ENCODE results near the gene SEPTIN3.

Gene SEPTIN3

DNA sequence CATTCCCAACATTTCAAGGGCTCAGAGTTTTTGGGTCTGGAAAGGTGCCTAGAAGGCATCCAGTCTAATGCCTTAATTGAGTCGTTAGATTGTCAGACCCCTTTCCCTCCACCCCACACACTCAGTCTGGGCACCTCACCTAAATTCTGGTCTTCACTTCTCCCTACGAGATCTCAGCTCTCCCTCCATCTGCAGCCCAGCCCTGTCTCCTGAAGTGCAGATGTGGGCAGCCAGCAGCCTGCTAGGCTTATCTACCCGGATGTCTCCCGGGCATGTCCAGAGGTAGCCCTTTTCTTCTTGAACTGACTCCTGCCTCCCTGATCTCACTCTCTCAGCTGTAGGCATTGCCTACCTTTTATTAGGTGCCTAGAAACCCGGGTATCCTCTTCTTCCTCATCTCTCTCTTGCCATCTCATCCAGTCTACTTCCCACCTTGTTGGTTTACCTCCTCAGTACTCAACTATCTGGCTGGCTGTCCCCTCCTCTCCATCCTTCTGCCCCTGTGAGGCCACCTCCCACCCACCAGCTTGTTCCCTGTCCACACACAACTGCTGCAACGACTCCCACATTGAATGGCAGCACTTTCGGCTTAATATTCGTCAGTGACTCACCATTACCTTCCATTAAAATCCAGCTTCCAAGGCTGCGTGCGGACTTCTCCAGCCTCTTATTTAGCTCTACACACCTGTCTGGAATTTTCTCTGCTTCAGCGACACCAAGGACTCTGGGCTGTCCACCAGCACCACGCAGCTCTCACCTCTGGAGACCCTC lies 6.2 kb downstream of the SEPTIN3 start:
- Histone ChIP-seq H3K9me3 (ENCODE audit: low read length) (no peaks in the 10 kb centered on the region), H3K4me3 (ENCODE audit: low read length) (peak overlapping the region; percentile 78), H2AFZ (ENCODE audit: low read depth, low read length) (peak overlapping the region; percentile 95), H3K27me3 (ENCODE audit: insufficient read depth, low read length) (no peaks in the 10 kb centered on the region), H3K4me1 (ENCODE audit: insufficient read depth, low read length) (peaks cover 15% of the 10 kb centered on the region), H3K36me3 (ENCODE audit: insufficient read depth, low read length) (peaks cover 2% of the 10 kb centered on the region)

DNA sequence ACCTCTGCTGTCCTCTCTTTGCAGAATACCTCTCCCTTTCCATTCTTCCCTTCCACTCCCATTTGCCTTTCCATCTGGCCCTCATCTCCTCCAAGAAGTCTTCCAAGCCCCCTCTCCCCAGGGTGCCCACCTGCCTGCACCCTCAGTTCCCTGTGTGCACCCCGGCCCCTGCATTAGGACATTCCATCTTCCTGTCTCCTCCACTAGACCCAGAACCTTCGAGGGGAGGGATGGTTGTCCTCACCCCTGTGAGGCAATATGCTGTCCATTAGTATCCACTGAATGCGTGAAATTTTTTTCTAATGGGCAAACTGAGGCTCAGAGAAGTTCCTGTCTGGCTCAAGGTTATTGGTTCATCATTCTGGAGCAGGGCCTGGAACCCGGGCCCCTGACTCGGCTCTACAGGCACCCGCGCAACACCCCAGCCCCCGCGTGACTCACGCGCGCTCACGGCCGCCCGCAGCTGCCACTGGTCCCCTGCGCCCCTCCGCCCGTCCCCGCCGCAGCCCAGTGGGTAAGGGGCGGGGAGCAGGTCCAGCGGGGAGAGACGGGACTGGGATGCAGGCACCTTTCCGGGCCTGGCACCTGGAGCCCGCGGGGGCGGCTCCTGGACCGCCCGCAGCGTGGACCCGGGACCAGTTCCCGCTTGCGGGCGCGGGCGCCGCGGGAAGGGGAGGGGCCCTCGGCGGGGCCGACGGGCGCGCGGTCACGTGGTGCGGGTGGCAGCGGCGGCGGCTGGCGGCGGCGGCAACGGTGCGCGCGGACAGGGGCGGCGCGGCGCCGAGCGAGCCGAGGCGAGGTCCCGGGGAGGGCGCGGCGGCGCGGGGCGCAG lies 7.0 kb downstream of the SEPTIN3 start:
- no peaks in the 10 kb centered on the region for H3K27me3 ChIP-seq (ENCODE audit: insufficient read depth, low read length)
- peaks cover 9% of the 10 kb centered on the region for H3K36me3 ChIP-seq (ENCODE audit: insufficient read depth, low read length)
- peak overlapping the region; percentile 78 for H3K4me3 ChIP-seq (ENCODE audit: low read length)
- H3K4me1 ChIP-seq (ENCODE audit: insufficient read depth, low read length) = peaks cover 15% of the 10 kb centered on the region
- H3K9me3 ChIP-seq (ENCODE audit: low read length) = no peaks in the 10 kb centered on the region
- H2AFZ ChIP-seq (ENCODE audit: low read depth, low read length) = peak overlapping the region; percentile 95

DNA sequence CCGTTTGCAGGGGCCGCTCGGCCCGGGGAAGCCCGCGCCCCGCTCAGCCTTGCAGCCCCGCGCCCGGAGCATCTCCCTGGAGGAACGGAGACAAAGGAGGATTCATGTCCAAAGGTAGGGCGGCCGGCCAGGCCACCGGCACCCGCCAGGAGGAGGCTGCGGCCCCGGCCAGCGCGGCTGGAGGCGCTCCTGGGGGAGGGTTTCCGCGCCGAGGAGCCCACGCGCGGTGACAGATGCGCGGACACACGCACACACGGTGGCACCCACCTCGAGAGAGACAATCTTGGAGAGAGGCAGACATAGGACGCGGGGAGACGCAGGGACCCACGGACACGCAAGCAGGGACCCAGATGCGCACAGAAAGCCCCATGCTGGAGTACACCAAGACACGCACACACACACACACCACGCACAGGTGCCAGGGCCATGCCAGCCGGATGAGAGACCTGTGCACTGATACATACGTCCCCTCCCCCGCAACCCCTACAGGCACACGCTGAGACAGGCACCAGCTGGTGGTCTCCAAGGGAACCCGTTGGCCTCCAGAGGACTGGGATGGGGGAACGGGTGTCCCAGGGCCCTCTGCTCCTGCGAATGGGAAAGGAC lies 7.8 kb downstream of the SEPTIN3 start:
- H3K9me3 ChIP-seq (ENCODE audit: low read length) = no peaks in the 10 kb centered on the region
- no peaks in the 10 kb centered on the region for H3K27me3 ChIP-seq (ENCODE audit: insufficient read depth, low read length)
- H3K36me3 ChIP-seq (ENCODE audit: insufficient read depth, low read length) = peaks cover 15% of the 10 kb centered on the region
- H2AFZ ChIP-seq (ENCODE audit: low read depth, low read length) = no peak overlapping the region
- H3K4me1 ChIP-seq (ENCODE audit: insufficient read depth, low read length) = peaks cover 15% of the 10 kb centered on the region
- H3K4me3 ChIP-seq (ENCODE audit: low read length) = peak overlapping the region; percentile 78

DNA sequence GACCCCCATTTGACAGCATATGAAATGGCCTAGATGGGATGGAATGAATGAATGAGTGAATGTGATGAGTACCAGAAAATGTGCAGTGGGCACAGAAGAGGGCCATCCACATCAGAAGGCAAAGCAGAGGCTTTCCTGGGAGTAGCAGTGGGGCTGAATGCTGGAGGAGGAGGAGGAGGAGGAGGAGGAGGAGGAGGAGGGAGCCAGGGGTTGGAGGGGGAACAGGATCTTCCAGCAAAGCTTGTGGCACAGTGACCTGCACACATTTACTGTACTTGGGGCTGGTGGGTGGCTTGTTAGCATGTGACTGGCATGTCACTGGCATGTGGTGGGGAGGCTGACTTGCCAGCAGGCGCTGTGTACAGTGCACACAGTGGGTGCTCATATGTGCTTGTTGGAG lies 9.5 kb downstream of the SEPTIN3 start:
- Histone ChIP-seq H3K36me3 (ENCODE audit: insufficient read depth, low read length) (peaks cover 24% of the 10 kb centered on the region), H3K9me3 (ENCODE audit: low read length) (no peaks in the 10 kb centered on the region), H3K4me3 (ENCODE audit: low read length) (no peak overlapping the region), H3K27me3 (ENCODE audit: insufficient read depth, low read length) (no peaks in the 10 kb centered on the region), H3K4me1 (ENCODE audit: insufficient read depth, low read length) (peaks cover 15% of the 10 kb centered on the region), H2AFZ (ENCODE audit: low read depth, low read length) (no peak overlapping the region)

DNA sequence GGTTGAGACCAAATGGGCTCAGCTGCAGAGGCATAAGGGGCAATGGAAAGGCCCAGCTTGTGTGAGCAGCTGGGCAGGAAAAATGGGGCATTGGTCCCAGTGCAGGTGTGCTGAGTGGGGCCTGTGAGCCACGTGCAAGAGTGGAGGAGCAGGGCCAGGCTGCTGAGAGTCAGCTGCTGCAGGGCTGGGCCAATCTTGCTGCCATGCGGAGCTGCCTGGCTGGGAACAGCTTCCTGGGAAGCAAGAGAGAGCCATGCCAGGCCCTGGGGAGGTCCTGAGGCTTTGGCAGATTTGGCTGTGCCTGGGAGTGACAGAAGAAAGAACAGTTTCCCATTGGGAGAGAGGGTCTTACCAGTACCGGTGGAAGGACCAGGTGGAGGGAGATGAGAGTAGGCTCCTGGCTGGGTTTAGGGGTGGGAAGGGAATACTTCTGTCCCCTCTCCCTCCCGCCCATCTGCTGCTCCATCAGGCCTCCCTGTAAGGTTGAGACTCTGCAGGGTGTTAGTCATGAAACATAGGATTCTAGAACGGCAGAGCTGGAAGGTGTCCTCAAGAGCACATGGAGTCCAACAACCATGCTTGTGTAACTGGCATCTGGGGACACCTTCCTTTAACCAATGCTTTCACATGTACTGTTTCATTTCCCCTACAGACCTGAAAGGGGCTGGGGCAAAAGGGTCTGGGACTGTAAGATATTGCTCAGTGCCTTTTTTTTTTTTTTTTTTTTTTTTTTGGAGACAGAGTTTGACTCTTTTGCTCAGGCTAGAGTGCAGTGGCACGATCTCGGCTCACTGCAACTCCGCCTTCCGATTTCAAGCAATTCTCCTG lies 10.4 kb downstream of the SEPTIN3 start:
- H3K27me3 ChIP-seq (ENCODE audit: insufficient read depth, low read length) = no peaks in the 10 kb centered on the region
- H2AFZ ChIP-seq (ENCODE audit: low read depth, low read length) = no peak overlapping the region
- H3K4me3 ChIP-seq (ENCODE audit: low read length) = no peak overlapping the region

DNA sequence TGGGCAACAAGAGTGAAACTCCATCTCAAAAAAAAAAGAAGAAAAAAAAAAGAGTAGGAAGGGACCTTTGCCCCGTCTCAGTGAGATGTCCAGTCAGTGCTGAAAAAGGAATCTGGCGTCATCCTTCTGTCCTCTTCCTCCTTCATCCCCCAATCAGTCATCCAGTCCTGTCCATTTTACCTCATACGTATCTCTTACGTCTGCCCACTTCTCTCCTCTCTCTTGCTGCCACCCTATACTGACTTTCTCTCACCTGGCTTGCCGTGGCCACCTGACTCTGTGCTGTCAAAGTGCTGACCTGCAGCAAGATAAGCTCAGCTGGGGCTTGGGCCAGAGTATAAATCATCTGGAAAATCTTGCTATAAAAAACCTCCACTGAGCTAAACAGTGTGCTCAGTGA lies 13.6 kb downstream of the SEPTIN3 start:
- peaks cover 49% of the 10 kb centered on the region for H3K36me3 ChIP-seq (ENCODE audit: insufficient read depth, low read length)
- no peak overlapping the region for H3K4me3 ChIP-seq (ENCODE audit: low read length)
- H2AFZ ChIP-seq (ENCODE audit: low read depth, low read length) = no peak overlapping the region
- H3K4me1 ChIP-seq (ENCODE audit: insufficient read depth, low read length) = peaks cover 3% of the 10 kb centered on the region
- no peaks in the 10 kb centered on the region for H3K9me3 ChIP-seq (ENCODE audit: low read length)
- no peaks in the 10 kb centered on the region for H3K27me3 ChIP-seq (ENCODE audit: insufficient read depth, low read length)

More for the DNA sequence above, 10.4 kb downstream of the SEPTIN3 start:
- peaks cover 15% of the 10 kb centered on the region for H3K4me1 ChIP-seq (ENCODE audit: insufficient read depth, low read length)
- peaks cover 30% of the 10 kb centered on the region for H3K36me3 ChIP-seq (ENCODE audit: insufficient read depth, low read length)
- no peaks in the 10 kb centered on the region for H3K9me3 ChIP-seq (ENCODE audit: low read length)

DNA sequence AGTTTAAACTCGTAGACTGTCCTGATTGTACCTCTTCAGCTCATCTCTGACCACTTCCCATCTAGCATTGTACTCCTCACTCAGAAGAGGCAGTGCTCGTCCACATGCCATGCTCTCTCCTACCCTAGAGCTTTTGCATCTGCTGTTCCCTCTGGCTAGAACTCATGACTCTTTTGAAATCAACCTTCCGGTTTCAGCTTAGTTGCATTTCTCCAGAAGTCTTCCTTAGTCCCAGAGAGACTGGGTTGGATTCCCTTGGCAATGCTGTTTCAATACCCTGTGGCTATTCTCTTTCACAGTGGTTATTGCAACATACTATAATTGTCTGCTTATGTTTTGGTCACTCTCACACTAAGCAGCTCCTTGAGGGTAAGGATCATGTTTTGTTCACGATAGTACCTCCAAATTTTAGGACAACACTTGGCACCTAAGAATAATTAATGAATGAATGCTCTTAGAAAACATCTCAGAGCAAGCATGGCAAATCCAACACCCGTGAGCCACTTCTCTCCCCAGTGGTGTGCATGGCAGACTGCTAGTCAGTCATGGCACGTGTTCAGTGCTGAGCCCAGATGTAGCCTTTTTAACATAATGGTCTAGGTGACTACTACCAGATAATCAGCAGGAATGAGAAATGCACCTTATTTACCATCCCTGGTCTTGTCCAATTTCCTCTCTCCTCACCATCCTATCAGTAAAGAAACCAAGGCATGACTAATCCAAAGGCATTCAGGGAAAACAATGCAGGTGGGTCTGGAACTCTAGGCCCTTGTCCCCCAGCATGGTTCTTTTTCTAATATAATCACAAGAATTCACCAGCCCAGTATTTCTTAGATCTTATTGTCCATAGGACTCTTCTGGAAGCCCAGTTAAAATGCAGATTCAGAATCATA lies 14.5 kb downstream of the SEPTIN3 start:
- H3K9me3 ChIP-seq (ENCODE audit: low read length) = no peaks in the 10 kb centered on the region
- no peaks in the 10 kb centered on the region for H3K4me1 ChIP-seq (ENCODE audit: insufficient read depth, low read length)
- no peak overlapping the region for H2AFZ ChIP-seq (ENCODE audit: low read depth, low read length)
- peaks cover 58% of the 10 kb centered on the region for H3K36me3 ChIP-seq (ENCODE audit: insufficient read depth, low read length)
- H3K27me3 ChIP-seq (ENCODE audit: insufficient read depth, low read length) = no peaks in the 10 kb centered on the region
- H3K4me3 ChIP-seq (ENCODE audit: low read length) = no peak overlapping the region

DNA sequence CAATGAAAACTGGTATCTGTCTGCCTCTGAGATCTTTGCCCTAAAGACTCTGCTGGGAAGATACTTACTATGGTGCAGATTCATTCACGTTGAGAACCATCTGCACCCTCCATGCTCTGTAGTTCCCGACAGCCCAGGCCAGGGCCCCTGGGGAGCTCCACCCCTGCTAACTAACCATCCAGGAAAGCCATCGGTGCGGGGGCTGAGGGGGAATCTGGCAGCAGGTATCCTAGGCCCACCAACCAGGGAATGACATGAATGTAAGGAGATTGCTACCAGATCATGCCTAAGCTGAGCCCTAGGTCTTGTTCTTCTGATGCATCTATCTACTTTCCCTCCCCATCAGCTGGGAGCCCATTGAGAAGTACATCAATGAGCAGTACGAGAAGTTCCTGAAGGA lies 18.0 kb downstream of the SEPTIN3 start:
- Histone ChIP-seq H2AFZ (ENCODE audit: low read depth, low read length) (no peak overlapping the region), H3K9me3 (ENCODE audit: low read length) (no peaks in the 10 kb centered on the region), H3K4me3 (ENCODE audit: low read length) (no peak overlapping the region), H3K36me3 (ENCODE audit: insufficient read depth, low read length) (peaks cover 73% of the 10 kb centered on the region), H3K27me3 (ENCODE audit: insufficient read depth, low read length) (no peaks in the 10 kb centered on the region), H3K4me1 (ENCODE audit: insufficient read depth, low read length) (no peaks in the 10 kb centered on the region)

DNA sequence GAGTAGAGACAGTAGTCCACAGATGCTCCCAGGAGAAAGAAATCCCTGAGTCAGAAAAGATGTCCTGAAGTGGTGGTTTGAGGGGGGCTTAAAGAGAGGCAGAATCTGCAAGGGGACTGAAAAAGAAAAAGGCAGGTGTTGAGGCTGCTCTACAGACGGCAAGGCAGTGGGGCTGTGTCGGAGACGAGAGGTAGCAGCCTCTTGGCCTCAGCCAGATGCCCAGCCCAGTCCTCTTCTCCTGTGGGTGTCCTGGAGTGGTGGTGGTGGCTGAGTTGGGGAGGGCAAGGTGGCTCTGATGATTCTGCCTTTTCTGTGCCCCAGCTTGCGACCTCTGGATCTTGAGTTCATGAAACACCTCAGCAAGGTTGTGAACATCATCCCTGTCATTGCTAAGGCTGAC lies 20.0 kb downstream of the SEPTIN3 start:
- Histone ChIP-seq H3K27me3 (ENCODE audit: insufficient read depth, low read length) (no peaks in the 10 kb centered on the region), H3K4me3 (ENCODE audit: low read length) (no peak overlapping the region), H3K4me1 (ENCODE audit: insufficient read depth, low read length) (no peaks in the 10 kb centered on the region)

DNA sequence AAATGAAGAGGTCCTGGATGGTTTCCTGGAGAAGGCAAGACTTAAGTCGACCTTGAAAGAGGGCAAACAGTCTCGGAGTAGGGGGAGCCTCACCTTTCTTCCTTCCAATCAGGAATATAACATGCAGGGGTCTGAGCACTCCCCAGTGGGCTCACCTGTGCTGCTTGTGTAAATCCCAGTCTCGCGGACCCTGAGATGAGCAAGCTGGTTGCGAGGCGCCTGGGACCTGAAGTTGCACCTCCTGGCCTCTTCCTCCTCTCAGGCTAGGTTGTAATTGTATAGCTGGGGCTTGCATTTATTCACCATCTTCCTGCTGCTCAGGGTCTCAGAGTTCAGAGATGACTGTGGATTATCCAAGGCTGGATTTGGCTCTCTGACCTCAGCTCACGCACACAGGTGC lies 21.9 kb downstream of the SEPTIN3 start:
- Histone ChIP-seq H2AFZ (ENCODE audit: low read depth, low read length) (no peak overlapping the region), H3K4me3 (ENCODE audit: low read length) (no peak overlapping the region), H3K4me1 (ENCODE audit: insufficient read depth, low read length) (no peaks in the 10 kb centered on the region), H3K27me3 (ENCODE audit: insufficient read depth, low read length) (no peaks in the 10 kb centered on the region), H3K9me3 (ENCODE audit: low read length) (no peaks in the 10 kb centered on the region), H3K36me3 (ENCODE audit: insufficient read depth, low read length) (peaks cover 84% of the 10 kb centered on the region)

More for the DNA sequence above, 20.0 kb downstream of the SEPTIN3 start:
- no peak overlapping the region for H2AFZ ChIP-seq (ENCODE audit: low read depth, low read length)
- no peaks in the 10 kb centered on the region for H3K9me3 ChIP-seq (ENCODE audit: low read length)
- H3K36me3 ChIP-seq (ENCODE audit: insufficient read depth, low read length) = peaks cover 76% of the 10 kb centered on the region

DNA sequence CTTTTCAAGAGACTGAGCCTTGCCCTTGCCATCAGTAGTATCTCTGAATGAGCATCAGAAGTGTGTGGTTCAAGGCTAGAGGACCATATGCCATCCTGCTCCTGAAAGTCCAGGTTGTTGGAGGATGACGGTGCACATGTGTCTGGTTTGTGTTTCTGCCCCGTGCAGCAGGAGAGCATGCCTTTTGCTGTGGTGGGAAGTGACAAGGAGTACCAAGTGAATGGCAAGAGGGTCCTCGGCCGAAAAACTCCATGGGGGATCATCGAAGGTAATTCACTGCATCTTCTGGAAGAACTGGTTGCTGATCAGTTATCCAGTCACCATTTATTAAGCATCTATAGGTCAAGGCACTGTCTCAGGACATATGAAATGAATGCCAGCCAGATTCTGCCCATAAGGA lies 23.3 kb downstream of the SEPTIN3 start:
- peaks cover 91% of the 10 kb centered on the region for H3K36me3 ChIP-seq (ENCODE audit: insufficient read depth, low read length)

DNA sequence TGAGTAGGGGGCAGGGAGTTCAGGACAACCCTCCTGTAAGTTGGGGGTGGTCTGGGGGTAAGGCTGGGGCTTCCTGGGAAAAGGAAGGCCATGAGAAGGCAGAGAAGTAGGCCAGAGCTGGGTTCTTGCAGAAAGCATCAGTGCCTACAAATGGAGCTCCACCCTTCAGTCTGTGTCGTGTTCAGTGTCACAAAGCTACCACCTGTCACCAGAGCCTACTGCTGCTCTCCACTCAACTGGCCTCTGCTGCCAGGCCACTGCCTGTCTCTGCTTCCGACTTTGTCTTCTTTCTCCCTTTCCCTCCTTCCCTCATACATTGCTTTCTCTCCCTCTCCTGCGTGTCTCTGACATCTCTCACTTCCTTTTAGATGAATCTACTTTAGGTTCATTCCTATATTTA lies 26.0 kb downstream of the SEPTIN3 start:
- no peaks in the 10 kb centered on the region for H3K4me1 ChIP-seq (ENCODE audit: insufficient read depth, low read length)
- H3K36me3 ChIP-seq (ENCODE audit: insufficient read depth, low read length) = peaks cover 67% of the 10 kb centered on the region
- no peaks in the 10 kb centered on the region for H3K27me3 ChIP-seq (ENCODE audit: insufficient read depth, low read length)
- H2AFZ ChIP-seq (ENCODE audit: low read depth, low read length) = no peak overlapping the region
- no peaks in the 10 kb centered on the region for H3K9me3 ChIP-seq (ENCODE audit: low read length)
- H3K4me3 ChIP-seq (ENCODE audit: low read length) = no peak overlapping the region

More for the DNA sequence above, 23.3 kb downstream of the SEPTIN3 start:
- H2AFZ ChIP-seq (ENCODE audit: low read depth, low read length) = no peak overlapping the region
- H3K4me3 ChIP-seq (ENCODE audit: low read length) = no peak overlapping the region
- no peaks in the 10 kb centered on the region for H3K4me1 ChIP-seq (ENCODE audit: insufficient read depth, low read length)
- H3K27me3 ChIP-seq (ENCODE audit: insufficient read depth, low read length) = no peaks in the 10 kb centered on the region
- no peaks in the 10 kb centered on the region for H3K9me3 ChIP-seq (ENCODE audit: low read length)

All from neuron (in vitro differentiated cells).